HL-60 (cell line): ENCODE measurements around the gene ACTN1.

ENCODE experiments used
- DNase-seq, 2 experiments: peaks; one replicate each; pipeline ENCODE4 v3.0.0-alpha.2; 2010 to 2020; ENCODE audit warnings: low read depth in 1 of 2, low spot score in 1 of 2
- H3K27ac ChIP-seq: fragments of 250-450 bp; sonication (Bioruptor Pico); replicated peaks from 2 replicates; pipeline ENCODE4 v1.5.1; 2020; ENCODE audit warnings: mild to moderate bottlenecking, moderate library complexity
- H3K27me3 ChIP-seq: fragments of 250-450 bp; sonication (Bioruptor Pico); 2 replicates; pipeline ENCODE4 v1.5.1; 2021; ENCODE audit warnings: mild to moderate bottlenecking, moderate library complexity; ENCODE audit not compliant: insufficient read depth, poor library complexity, severe bottlenecking
- H3K4me3 ChIP-seq: replicated peaks from 2 replicates; pipeline ENCODE4 v1.5.1; 2011; ENCODE audit warnings: mild to moderate bottlenecking, control low read depth, low read length; ENCODE audit not compliant: insufficient read depth
- CTCF ChIP-seq: IDR thresholded peaks from one replicate; pipeline ENCODE4 v1.5.1; 2011; ENCODE audit warnings: low read length, control low read depth, inconsistent platforms; ENCODE audit not compliant: insufficient read depth
- GABPA ChIP-seq: IDR thresholded peaks from 2 replicates; pipeline ENCODE4 v1.6.1; 2012; ENCODE audit warnings: low read depth
- POLR2AphosphoS5 ChIP-seq: IDR thresholded peaks from 2 replicates; pipeline ENCODE4 v1.6.1; 2012; ENCODE audit warnings: low read depth
- REST ChIP-seq: IDR thresholded peaks from 2 replicates; pipeline ENCODE4 v1.6.1; 2012; ENCODE audit warnings: low read depth; ENCODE audit not compliant: insufficient replicate concordance
- SPI1 ChIP-seq: IDR thresholded peaks from 2 replicates; pipeline ENCODE4 v1.6.1; 2012; ENCODE audit warnings: low read depth, mild to moderate bottlenecking, borderline replicate concordance

The ACTN1 gene

GRCh38 chr14:68922886-68923285 lies 56.2 kb downstream of the ACTN1 start:
- no peak overlapping the region for H3K27ac ChIP-seq

GRCh38 chr14:68922201-68922621 lies 56.9 kb downstream of the ACTN1 start:
- H3K27me3 ChIP-seq = no peaks in the 10 kb centered on the region
- H3K4me3 ChIP-seq = no peak overlapping the region
- TF ChIP-seq POLR2AphosphoS5 (no peak), GABPA (no peak), REST (no peak), CTCF (no peak), SPI1 (no peak)
- H3K27ac ChIP-seq = no peak overlapping the region
- DNase-seq = no peak

More at GRCh38 chr14:68922886-68923285, 56.2 kb downstream of the ACTN1 start:
- no peaks in the 10 kb centered on the region for H3K27me3 ChIP-seq
- no peak for DNase-seq
- H3K4me3 ChIP-seq = no peak overlapping the region
- no peak for TF ChIP-seq GABPA
- no peak for TF ChIP-seq CTCF
- no peak for TF ChIP-seq POLR2AphosphoS5

- no peak for DNase-seq
- no peak overlapping the region for H3K27ac ChIP-seq
- TF ChIP-seq SPI1 (no peak), POLR2AphosphoS5 (no peak), REST (no peak), CTCF (no peak), GABPA (no peak)
- no peak overlapping the region for H3K4me3 ChIP-seq
- H3K27me3 ChIP-seq = no peaks in the 10 kb centered on the region
These were observed 57.4 kb downstream of the ACTN1 start for GRCh38 chr14:68921666-68922065.

- H3K27me3 ChIP-seq = no peaks in the 10 kb centered on the region
- no peak for DNase-seq
- H3K27ac ChIP-seq = no peak overlapping the region
- no peak for TF ChIP-seq REST
- TF ChIP-seq CTCF = no peak
- TF ChIP-seq SPI1 = no peak
- no peak overlapping the region for H3K4me3 ChIP-seq
These were observed 58.1 kb downstream of the ACTN1 start for GRCh38 chr14:68921049-68921448.
